Posterior vena cava (tissue), 2 donors: ENCODE measurements around the gene TTC34. TPM values are rescaled to one million over a fixed set of nuclear protein-coding genes. Genes with fewer than 3 reads are reported as not detected.
A peak's percentile ranks its signal among the peaks of the same experiment; 100 is the strongest.
"Not testable (repeated sequence)": the region's sequence is repeated elsewhere in the genome, so short reads cannot be mapped to it uniquely, and the experiment has no call there.

Experiments used
- DNase-seq: peaks from one replicate; pipeline ENCODE4 v3.0.0-alpha.2; 2020; ENCODE audit warnings: low spot score
- intact Hi-C, 2 donors: fragments of 100-400 bp; cut with DNase I; formaldehyde crosslinking; loops; one replicate each; pipeline versions ENCODE4 v1.14.1 to v1.14.2; 2022 to 2023
- total RNA-seq, 2 donors: library from RNA; stranded (reverse); fragmentation: NEBNext Ultra II Directional; extraction: Animal tissue kit (Norgen Biotek cat#: 25700); gene quantifications; one replicate each; pipeline ENCODE4 v1.2.1, GENCODE V29; 2021
- donor health status: DM: yes; HTN: yes; CAD: no.
- donor health status: DM: yes; HTN: yes; CAD: no.

The TTC34 gene
- total RNA-seq, 2 donors from 2014 or later: 0.24 to 0.46 TPM

- DNase-seq: peak; percentile 81
- intact Hi-C loops: not testable (repeated sequence)
These were observed 51.3 kb downstream of the TTC34 start for GRCh38 chr1:2750041-2750680.

- intact Hi-C loops: not testable (repeated sequence)
These were observed 52.9 kb downstream of the TTC34 start for GRCh38 chr1:2748626-2749025.

GRCh38 chr1:2694796-2695195 lies 106.7 kb downstream of the TTC34 start:
- intact Hi-C loops, DNase-seq: not testable (repeated sequence)

More at GRCh38 chr1:2748626-2749025, 52.9 kb downstream of the TTC34 start:
- peak; percentile 79 for DNase-seq

- intact Hi-C loops, DNase-seq: not testable (repeated sequence)
These were observed 111.3 kb downstream of the TTC34 start for GRCh38 chr1:2690180-2690579.

- DNase-seq, intact Hi-C loops: not testable (repeated sequence)
These were observed 113.2 kb downstream of the TTC34 start for GRCh38 chr1:2688336-2688665.

- DNase-seq: peak; percentile 92
- intact Hi-C loops: not testable (repeated sequence)
These were observed 113.7 kb downstream of the TTC34 start for GRCh38 chr1:2687638-2688335.

GRCh38 chr1:2687174-2687591 lies 114.3 kb downstream of the TTC34 start:
- intact Hi-C loops: not testable (repeated sequence)
- peak; percentile 78 for DNase-seq

- intact Hi-C loops: not testable (repeated sequence)
These were observed 115.2 kb downstream of the TTC34 start for GRCh38 chr1:2686091-2686863.

GRCh38 chr1:2685671-2686070 lies 115.8 kb downstream of the TTC34 start:
- intact Hi-C loops: not testable (repeated sequence)
- peak; percentile 25 for DNase-seq

More at GRCh38 chr1:2686091-2686863, 115.2 kb downstream of the TTC34 start:
- DNase-seq: peak; percentile 70

- DNase-seq: peak; percentile 44
- intact Hi-C loops: not testable (repeated sequence)
These were observed 116.6 kb downstream of the TTC34 start for GRCh38 chr1:2684878-2685277.

GRCh38 chr1:2684000-2684399 lies 117.5 kb downstream of the TTC34 start:
- DNase-seq: peak; percentile 94
- intact Hi-C loops: not testable (repeated sequence)

- intact Hi-C loops: not testable (repeated sequence)
- peak; percentile 82 for DNase-seq
These were observed 118.2 kb downstream of the TTC34 start for GRCh38 chr1:2683321-2683741.

- intact Hi-C loops, DNase-seq: not testable (repeated sequence)
These were observed 118.6 kb downstream of the TTC34 start for GRCh38 chr1:2682879-2683278.

- intact Hi-C loops, DNase-seq: not testable (repeated sequence)
These were observed 124.8 kb downstream of the TTC34 start for GRCh38 chr1:2676726-2677125.

- intact Hi-C loops: not testable (repeated sequence)
- DNase-seq: peak; percentile 40
These were observed 129.8 kb downstream of the TTC34 start for GRCh38 chr1:2671656-2672055.

- DNase-seq: peak; percentile 69
- intact Hi-C loops: loop anchor here in 1 of 2 donors (10.0 kb wide), 1 partner anchor 195 kb away; no protein-coding TSS in a partner anchor
These were observed 141.7 kb downstream of the TTC34 start for GRCh38 chr1:2659806-2660205.

- DNase-seq: not testable (repeated sequence)
These were observed 143.6 kb downstream of the TTC34 start for GRCh38 chr1:2657909-2658308.

GRCh38 chr1:2657124-2657523 lies 144.4 kb downstream of the TTC34 start:
- peak; percentile 66 for DNase-seq

More at GRCh38 chr1:2657909-2658308, 143.6 kb downstream of the TTC34 start:
- intact Hi-C loops: loop anchor here in 1 of 2 donors (10.0 kb wide), 1 partner anchor 193 kb away; no protein-coding TSS in a partner anchor

GRCh38 chr1:2655598-2656434 lies 145.7 kb downstream of the TTC34 start:
- peak; percentile 93 for DNase-seq

More at GRCh38 chr1:2657124-2657523, 144.4 kb downstream of the TTC34 start:
- intact Hi-C loops: loop anchor here in 1 of 2 donors (10.0 kb wide), 1 partner anchor 192 kb away; no protein-coding TSS in a partner anchor

More at GRCh38 chr1:2655598-2656434, 145.7 kb downstream of the TTC34 start:
- intact Hi-C loops: loop anchor here in 1 of 2 donors (10.0 kb wide), 1 partner anchor 191 kb away; no protein-coding TSS in a partner anchor
